NOMO-1 (cell line): ENCODE measurements around the gene ACTC1.
"Not testable (repeated sequence)": the region's sequence is repeated elsewhere in the genome, so short reads cannot be mapped to it uniquely, and the experiment has no call there.

ENCODE experiments used
- DNase-seq, 2 experiments: peaks; one replicate each; lab custom pipeline; 2025; ENCODE audit not compliant: unreplicated experiment in 2 of 2; lab: John Stamatoyannopoulos, UW

ACTC1 gene

DNA sequence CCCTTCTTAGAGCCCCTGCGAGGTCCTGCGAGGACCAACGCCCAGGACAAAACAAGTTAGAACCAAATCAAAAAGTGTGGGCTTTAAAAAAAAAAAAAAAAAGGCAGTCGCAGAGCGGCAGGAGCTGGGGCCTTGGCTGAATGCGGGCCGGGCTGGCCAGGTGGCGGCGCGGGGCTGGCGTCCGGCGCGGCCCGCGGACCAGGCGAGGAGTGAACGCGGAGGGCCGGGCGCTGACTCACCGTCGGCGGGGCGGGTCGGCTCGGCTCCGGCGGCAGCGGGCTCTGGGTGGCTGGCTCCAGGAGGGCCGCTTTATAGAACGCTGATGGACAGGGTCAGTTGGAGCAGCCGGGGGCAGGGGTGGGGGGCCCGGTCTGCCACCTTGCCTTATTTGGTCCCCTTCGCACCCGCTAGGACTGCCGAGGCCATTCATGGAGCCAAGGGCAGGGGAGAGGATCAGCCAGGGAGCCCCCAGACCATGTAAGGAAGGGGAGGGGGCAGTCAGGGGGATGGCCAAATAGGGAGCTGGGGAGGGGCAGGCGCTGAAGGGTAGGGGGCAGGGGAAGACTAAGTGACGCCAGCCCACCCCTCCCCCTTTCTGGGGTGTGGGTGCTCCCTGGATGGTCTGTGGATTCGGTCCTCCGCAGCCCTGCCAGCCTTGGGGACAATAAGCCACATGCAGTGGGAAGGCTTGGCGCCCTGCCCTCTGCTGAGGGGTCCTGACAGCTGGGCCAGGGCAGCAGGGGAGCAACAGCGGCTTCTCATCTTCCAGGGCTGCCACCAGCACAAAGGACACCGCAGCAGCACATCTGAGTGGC lies at the start of gene ACTC1:
TSS of gene ACTC1 (minus strand) at position 283 of the 815 bp plus-strand sequence. CDS start 741 bp downstream, outside the sequence.
- DNase-seq: no peak

DNA sequence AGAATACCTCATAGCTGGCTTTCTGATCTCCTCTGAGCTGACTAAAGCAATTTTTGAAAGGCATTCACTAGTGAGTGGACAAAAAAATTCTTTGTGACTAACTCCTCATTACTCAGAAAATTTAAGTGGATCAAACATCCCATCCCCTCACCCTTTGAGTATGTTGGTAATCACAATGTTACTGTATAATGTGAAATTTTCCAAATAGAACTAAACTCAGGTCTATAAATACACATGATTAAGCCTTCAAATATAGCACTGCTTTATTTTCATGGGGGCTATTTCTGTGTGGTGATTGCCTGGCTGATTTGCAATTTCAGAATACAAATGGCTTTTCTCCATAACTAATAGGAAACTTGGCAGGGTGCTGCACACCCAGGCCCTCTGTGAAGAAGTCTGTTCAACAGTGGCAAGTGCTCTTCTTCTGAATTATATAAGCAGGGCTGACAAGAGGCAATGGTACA lies 45.9 kb upstream of the ACTC1 start:
- DNase-seq: no peak

DNA sequence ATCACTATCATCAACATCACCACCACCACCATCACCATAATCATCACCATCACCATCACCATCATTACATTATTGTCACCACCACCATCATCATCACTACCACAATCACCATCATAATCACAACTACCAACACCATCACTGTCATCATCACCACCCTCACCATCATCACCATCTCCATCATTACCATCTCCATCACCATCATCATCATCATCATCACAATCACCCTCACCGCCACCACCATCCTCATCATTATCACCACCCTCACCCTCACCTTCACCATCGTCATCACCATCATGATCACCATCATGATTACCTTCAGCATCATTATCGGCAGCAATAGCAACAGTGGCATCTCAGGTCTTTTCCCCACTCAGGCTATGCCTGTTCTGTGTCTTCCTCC lies 42.9 kb upstream of the ACTC1 start:
- no peak for DNase-seq

DNA sequence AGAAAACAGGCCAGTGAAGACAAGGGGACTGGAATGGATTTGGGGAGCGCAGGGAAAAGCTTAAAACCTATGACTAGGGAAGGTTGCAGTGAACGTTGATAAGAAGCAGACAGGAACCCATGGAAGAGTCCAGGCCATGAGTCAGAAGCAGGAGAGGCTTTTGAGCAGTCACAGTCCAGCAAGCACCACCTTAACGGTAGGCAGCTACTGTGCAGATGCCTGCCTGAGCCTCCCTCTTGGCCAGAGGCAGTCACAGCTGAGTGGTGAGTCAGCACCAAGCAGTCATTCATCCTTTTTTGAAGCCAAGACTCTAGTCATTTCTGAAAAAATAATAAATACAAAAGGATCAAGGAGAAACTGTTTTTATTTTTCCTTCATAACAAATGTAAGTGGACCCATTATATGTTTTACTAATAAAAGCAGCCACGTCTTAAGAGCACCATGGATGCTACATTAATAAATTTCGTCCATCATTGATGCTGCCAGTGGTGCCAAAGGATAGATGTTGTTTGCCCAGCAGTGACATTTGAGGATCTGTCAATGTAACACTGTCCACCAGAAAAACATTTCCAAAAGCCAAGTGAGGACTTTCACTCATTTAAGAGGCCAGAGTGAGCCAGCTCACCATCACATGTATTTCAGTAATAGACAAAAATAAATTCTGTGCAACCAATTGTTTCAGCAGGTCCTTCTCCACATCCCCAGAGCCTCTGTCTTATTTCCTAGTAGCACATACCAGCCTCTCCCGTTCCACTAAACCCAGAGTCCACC lies 42.1 kb upstream of the ACTC1 start:
- no peak for DNase-seq

DNA sequence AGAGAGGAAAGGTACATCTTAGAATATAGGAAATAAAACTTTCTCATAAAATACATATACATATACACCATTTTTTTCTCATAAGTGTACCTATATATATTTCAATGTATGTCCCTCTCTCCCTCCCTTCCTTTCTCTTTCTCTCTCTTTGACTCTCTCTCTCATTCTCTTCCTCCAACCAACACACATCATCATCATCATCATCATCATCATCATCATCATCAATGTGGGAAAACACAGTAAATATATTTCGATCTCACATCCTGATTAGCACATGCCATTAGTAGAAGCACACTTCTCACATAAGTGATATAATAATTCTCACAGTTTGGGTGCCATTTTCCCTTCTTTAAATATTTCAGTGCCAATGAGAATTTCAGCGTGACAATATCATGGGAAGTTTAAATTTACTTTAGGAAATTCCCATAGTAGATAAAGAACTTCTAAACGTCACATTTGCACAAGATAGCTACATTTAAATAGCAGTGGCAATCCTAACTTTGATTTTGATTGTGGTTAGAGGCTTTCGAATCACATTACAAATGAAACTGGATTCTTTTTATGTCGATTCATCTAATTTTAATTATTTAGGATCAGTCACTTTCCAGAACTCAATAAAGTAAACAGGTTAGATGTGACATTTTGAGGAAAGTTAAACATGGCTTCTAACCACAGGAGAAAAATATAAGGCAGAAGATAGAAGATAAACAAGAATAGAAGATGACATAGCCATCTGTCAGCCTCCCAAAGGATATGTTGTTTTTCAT lies 33.0 kb upstream of the ACTC1 start:
- DNase-seq: no peak

DNA sequence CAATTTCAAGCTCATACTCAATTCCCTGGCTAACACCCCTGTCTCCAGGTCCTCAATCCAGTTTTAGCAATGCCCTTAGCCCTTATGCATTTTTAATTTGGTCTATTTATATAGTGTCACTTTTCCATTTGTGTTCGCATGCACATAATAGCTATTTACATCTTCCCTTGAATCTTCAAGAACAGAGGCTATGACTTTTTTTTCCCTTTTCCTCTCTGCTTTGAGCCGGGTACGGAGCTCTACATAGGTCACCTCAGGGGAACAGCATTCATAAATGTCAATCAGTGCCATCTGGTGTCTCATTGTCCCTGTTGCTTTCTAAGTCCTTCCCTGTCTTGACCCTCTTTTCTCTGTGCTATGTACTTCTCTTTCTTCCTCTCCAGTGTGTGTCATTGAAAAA lies 26.5 kb upstream of the ACTC1 start:
- no peak for DNase-seq

DNA sequence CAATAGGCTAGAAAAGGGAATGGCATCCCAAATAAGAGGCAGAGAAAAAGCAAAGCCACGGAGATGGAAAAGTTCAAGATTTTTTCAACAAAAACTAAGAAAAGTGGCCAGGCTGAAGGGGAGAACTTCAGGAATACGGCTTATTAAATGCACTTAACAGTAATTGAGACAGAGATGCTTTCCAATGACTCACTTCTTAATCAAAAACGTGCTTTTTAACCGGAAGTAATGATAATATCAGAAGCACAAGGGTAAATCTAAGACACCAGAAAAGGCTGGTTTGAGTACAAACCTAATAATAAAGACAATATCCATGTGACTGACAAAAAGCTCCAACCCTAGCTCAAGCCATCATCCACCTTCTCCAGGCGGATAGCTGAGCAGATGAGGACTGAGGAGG lies 24.8 kb upstream of the ACTC1 start:
- DNase-seq: no peak

DNA sequence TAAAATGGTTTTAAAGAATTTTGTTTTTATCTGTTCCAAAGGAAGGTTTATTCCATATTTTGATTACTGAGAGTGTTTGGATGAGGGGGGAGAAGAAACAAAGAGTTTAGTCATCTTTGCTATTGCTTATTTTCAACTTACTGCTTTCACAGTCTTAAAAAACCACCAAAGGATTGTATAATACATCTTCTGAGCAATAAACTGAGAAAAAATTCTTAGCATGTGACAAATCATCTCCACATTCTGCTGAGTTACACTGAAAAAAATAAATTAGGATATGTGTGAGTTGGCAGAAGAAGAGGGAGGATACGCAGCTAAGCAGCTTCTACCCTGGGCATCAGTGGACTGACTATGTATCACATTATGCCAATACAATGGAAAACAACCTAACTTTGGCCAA lies 23.2 kb upstream of the ACTC1 start:
- no peak for DNase-seq

DNA sequence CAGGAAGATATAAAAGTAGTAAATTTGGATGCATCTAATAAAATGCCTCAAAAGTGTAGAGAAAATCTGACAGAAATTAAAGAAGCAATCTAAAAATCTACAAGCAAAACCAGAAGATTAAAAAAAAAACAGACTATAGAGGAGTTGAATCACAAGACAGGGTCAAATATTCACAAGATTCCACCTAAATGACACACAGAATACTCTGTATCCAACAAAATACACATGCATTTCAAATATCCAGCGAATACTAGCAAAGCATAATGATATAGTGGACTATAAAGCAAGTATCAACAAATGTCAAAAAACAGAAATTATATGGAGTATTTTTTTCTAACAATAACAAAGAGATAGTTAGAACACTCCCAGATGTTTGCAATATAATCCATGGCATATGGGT lies 20.5 kb upstream of the ACTC1 start:
- no peak for DNase-seq

DNA sequence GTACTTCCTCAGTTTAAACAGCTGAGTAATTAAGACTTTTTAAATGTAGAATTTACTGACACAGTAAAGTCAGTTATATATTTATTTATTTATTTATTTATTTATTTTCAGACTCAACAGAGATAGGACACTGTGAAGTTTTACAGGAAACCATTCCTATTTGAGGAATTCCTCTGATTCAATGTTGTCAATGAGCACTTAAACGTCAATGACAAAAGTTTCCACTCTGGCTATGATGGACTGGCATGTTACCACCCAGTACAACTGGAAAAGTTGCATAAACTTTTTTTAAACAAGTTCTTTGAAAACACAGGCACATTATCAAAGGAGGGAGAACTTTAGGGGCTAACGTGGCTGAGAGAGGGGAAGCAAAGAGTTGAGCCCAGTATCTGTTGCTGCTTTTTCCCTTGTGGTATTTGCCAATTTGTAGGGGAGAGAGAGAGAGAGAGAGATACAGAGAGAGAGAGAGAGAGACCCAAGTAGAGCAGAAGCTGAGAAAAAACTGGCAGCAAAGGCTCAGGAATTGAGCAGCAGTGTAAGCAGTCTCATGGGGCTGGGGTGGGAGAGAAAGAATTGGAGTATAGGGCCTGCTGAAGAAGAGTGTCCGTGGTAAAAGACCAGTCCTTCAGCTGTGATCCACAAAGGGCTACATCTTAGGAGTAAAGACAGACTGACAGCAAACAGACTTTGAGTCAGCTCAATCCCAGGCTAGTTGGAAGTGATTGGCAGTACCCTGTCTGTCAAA lies 18.3 kb upstream of the ACTC1 start:
- DNase-seq: no peak

DNA sequence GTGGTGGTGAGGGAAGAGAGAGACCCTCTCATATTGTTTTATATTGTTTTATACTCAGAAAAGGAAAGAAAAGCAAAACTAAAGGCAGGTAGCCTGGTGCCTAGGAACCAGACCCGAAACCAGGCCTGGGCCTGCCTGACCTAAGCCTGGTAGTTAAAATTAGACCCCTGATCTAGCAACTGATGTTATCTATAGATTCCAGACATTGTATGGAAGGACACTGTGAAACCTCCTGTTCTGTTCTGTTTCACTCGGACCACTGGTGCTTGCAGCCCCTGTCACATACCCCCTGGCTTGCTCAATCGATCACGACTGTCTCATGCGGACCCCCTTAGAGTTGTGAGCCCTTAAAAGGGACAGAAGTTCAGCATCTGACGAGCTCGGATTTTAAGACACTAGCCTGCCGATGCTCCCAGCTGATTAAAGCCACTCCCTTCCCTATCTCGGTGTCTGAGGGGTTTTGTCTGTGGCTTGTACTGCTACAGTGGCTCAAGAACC lies 17.6 kb upstream of the ACTC1 start:
- DNase-seq: not testable (repeated sequence)

DNA sequence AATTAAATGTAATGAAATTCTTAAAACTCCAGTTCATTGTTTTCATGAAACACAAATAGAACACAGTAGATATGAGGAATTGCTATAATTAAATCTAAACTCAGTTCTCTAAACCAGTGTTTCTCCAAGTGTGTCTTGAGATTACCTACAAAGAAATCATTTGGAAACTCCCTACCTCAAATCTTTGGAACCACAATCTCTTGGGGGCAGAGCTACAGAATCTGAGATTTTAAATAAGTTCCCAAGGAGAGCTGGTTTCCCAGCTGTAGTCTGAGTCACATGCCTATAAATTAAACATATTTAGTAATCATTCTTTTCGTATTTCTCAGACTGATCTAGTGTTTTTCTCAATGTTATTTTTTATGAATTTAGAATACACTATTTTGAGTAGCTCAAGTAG lies 17.0 kb upstream of the ACTC1 start:
- no peak for DNase-seq

DNA sequence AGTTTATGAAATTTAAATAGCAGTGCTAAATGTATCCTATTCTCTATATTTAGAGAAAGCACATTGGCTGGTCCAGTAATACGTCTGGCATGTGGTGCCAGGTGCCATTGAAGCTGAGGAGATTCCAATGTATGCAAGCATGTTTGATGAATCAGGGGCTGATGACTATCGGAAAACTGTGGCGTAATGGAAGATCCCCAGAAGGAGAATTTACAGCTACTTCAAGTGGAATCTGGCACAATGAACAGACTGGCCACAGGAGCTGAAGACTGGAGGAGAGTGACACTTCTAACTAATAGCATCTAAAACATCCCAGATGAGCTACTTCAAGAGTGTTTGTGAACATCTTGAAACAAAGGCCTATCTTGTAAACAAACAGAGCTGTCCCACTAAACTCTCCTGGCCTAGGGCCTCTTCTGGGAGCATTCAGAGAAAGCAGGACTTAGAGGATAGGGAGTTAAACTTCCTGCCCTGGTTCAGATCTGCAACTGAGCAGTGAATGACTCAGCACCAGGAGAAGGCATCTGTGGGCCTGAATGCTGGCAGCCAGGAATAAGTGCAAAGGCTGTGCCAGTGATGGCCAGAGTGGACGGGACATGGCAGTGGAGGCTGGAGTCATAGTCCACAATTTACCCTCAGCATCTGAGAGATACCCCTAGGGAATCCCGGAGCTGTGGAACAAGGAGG lies 15.2 kb upstream of the ACTC1 start:
- DNase-seq: no peak

DNA sequence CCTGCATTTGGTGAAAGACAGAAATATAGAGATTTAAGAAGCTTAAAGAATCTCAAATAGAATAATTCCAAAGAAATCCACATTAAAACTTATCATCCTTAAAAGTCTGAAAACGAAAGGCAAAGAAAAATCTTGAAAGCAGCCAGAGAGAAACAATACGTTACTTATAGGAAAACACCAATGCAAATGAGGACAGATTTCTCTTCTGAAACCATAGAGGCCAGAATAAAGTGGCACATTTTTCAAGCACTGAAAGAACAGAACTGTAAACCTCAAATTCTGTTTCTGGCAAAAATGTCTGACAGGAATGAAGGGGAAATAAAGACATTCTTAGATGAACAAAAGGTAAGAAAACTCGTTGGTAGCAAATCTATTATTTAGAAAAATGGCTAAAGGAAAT lies 13.8 kb upstream of the ACTC1 start:
- no peak for DNase-seq

DNA sequence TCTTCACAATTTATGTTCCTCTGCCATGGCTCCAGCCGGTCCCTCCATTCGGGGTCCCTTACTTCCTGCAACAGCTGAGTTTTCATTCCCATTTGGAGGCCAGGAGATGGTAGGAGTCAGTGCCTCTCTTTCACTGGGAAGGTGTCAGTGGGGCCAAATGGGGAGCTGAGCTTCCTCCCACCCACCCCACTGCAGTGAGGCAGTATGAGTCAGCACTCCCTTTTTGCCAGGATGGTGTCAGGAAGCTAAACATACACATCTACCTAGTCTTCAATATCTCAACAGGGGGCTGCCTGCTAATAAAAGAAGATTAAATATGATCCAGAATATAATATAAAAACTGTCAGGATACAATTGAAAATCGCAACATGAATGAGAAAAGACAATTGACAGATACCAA lies 12.7 kb upstream of the ACTC1 start:
- no peak for DNase-seq

DNA sequence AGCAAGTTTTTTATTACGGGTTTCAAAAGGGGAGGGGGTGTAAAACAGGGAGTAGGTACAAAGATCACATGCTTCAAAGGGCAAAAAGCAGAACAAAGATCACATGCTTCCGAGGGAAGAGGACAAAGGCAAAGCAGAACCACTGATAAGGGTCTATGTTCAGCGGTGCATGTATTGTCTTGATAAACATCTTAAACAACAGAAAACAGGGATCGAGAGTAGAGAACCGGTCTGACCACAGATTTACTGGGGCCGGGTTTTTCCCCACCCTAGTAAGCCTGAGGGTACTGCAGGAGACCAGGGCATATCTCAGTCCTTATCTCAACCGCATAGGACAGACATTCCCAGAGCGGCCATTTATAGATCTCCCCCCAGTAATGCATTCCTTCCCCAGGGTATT lies 11.9 kb upstream of the ACTC1 start:
- DNase-seq: not testable (repeated sequence)

DNA sequence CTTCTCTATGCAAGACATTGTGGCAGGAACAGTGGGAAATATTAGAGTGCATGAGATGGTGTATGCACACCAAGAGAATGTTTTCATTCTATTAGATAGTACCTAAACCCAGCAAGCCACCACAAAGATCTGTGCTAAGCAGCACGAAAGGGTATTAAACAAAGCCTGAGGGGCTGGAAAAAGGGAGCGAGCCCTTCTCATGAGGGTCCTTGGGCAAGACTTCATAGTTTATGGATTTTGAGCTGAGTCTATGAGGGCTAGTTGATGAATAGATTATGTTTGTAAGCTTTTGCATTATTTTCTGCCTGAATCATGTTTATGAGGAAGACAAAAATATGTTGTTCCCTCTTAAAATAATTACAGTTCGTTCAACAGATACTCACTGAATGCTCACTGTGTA lies 9.4 kb upstream of the ACTC1 start:
- no peak for DNase-seq

DNA sequence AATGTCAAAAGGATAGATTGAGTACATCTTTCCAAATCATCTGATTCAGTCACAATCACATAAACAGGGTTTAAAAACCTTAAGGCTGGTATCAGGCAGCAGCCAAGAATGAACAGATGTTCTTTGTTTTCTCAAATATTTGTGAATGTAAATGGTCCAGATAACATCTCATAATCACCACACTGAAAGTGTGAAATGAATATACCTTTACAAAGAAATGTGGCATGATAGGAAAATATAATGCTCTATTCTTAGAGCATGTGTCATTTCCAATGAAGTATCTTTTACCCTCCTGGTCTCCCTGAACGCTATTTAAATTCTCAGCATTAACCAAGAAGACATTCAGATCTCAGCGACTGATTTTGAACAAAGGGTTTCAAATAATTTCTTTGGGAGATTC lies 8.8 kb upstream of the ACTC1 start:
- no peak for DNase-seq

DNA sequence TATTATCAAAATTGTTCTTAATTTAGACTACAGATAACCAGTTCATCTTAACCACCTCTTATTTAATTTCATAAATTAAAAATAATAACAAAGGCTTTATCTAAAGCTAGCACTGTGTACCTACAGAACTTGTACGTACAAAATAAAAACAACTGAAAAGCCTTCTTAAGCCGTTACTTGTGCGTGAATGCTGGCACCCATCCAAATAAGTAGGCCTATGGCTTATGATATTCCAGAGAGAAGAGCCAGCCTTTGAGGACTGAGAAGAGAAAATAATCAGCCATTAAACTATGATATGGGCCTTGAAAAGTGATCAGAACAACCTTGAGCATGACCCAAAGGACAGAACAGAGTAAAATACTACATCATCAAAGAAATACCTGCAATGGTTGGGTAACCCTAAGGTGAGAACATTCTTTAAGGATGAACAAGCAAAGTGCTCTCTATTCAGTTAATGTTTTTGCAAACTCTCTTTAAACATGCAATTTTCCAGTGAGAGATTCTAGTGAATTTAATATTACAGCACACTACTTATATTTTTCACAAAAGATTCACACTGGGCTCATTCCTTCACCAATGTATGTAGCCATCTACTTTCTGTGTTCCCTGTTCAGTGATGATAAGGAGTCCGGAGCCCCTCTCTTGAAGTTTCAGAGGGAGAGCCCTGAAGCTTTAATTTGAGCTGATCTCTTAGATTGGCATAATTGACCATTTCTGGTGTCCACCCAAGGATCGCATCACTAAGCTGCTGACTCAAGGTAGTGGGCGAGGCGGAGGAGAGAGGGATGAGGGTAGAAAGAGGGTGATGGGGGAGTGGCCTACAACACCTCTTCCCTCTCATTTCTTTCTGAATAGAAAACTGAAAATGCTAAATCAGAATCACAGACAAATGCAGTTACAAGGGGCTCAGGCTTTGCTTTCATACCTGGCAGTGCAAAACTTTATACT lies 7.7 kb upstream of the ACTC1 start:
- DNase-seq: no peak
